ENCODE measurements around the gene GOLGA6L7. TPM values are rescaled to one million over a fixed set of nuclear protein-coding genes. Genes with fewer than 3 reads are reported as not detected.
A peak's percentile ranks its signal among the peaks of the same experiment; 100 is the strongest.

Gene GOLGA6L7
- polyA plus RNA-seq, 1 donor from 2014 or later, result not detected

DNA sequence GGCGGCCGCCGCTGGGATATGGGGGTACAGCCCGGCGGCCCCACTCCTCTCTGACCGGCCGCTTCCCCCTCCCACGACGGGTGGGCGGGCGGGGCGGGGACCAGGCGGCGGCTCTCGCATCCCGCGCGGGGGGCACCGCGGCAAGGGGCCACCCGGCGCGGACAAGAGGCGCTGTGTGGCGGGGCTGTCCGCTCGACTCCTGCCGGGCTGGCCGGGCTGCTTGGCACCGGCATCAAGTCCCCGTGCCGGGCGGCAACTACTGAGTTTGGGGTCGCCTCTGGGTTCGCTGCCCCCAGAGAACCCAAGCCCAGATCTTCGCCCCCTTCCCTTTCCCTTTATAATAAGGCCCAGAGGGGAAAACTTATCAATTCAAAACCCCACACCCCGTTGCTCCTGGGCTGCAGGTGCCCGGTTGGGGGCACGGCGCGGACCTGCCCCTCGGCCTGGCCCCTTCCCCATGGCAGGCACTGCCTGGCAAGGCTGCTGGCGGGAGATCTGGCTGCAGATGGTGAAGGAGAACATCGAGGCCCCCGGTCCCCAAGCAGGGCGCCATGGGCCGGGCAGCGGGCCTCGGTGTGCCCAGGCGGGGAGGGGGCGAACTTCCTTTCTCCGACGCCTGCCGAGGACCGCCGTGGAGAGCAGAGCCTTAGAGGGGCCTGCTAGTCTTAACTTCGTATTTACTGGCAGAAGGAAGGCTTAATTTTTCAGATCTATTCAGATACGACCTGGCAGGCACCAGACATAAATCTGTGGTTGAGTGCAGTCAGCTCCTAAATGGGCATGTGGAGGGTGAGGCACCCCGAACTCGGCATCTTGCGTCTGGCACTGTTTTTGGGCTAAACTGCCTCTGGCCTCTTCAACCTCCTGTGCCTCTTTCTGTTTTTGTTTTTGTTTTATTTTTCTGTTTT, 38.2 kb upstream of the GOLGA6L7 start:
- Histone ChIP-seq H3F3A (ENCODE audit: insufficient read depth, low read length, poor library complexity, severe bottlenecking) (no peaks in the 10 kb centered on the region), H3K9ac (ENCODE audit: low read length) (peak overlapping the region; percentile 87), H3K9me2 (ENCODE audit: insufficient read depth, low read length) (no peaks in the 10 kb centered on the region), H2AFZ (ENCODE audit: low read depth, low read length) (peak overlapping the region; percentile 4), H3K79me2 (replicated peaks; ENCODE audit: insufficient read depth, low read length) (peaks cover 33% of the 10 kb centered on the region), H3K9me3 (ENCODE audit: low read length) (no peaks in the 10 kb centered on the region), H4K20me1 (ENCODE audit: insufficient read depth) (no peaks in the 10 kb centered on the region), H3K27ac (ENCODE audit: low read length) (no peak overlapping the region), H3K27me3 (ENCODE audit: insufficient read depth, low read depth, low read length) (no peaks in the 10 kb centered on the region), H3K36me3 (ENCODE audit: insufficient read depth, low read length) (no peaks in the 10 kb centered on the region), H3K4me3 (ENCODE audit: low read length) (peak overlapping the region; percentile 86), H3K4me2 (ENCODE audit: low read length) (peak overlapping the region; percentile 68)
- TF ChIP-seq MXI1 (conservative IDR thresholded peaks at IDR 0.05; ENCODE audit: poor library complexity, severe bottlenecking) (no peak), POLR2AphosphoS5 (IDR thresholded peaks at IDR 0.05) (peak; percentile 10), SMC3 (conservative IDR thresholded peaks at IDR 0.05; ENCODE audit: poor library complexity) (no peak), TAF1 (IDR thresholded peaks at IDR 0.05; ENCODE audit: low read depth) (no peak), EZH2 (IDR thresholded peaks at IDR 0.05; ENCODE audit: borderline replicate concordance, insufficient read depth, low read length, poor library complexity, severe bottlenecking) (no peak)
- TF ChIP-seq, protein P1, sequence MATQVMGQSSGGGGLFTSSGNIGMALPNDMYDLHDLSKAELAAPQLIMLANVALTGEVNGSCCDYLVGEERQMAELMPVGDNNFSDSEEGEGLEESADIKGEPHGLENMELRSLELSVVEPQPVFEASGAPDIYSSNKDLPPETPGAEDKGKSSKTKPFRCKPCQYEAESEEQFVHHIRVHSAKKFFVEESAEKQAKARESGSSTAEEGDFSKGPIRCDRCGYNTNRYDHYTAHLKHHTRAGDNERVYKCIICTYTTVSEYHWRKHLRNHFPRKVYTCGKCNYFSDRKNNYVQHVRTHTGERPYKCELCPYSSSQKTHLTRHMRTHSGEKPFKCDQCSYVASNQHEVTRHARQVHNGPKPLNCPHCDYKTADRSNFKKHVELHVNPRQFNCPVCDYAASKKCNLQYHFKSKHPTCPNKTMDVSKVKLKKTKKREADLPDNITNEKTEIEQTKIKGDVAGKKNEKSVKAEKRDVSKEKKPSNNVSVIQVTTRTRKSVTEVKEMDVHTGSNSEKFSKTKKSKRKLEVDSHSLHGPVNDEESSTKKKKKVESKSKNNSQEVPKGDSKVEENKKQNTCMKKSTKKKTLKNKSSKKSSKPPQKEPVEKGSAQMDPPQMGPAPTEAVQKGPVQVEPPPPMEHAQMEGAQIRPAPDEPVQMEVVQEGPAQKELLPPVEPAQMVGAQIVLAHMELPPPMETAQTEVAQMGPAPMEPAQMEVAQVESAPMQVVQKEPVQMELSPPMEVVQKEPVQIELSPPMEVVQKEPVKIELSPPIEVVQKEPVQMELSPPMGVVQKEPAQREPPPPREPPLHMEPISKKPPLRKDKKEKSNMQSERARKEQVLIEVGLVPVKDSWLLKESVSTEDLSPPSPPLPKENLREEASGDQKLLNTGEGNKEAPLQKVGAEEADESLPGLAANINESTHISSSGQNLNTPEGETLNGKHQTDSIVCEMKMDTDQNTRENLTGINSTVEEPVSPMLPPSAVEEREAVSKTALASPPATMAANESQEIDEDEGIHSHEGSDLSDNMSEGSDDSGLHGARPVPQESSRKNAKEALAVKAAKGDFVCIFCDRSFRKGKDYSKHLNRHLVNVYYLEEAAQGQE (IDR thresholded peaks at IDR 0.05; ENCODE audit: borderline replicate concordance), result no peak

DNA sequence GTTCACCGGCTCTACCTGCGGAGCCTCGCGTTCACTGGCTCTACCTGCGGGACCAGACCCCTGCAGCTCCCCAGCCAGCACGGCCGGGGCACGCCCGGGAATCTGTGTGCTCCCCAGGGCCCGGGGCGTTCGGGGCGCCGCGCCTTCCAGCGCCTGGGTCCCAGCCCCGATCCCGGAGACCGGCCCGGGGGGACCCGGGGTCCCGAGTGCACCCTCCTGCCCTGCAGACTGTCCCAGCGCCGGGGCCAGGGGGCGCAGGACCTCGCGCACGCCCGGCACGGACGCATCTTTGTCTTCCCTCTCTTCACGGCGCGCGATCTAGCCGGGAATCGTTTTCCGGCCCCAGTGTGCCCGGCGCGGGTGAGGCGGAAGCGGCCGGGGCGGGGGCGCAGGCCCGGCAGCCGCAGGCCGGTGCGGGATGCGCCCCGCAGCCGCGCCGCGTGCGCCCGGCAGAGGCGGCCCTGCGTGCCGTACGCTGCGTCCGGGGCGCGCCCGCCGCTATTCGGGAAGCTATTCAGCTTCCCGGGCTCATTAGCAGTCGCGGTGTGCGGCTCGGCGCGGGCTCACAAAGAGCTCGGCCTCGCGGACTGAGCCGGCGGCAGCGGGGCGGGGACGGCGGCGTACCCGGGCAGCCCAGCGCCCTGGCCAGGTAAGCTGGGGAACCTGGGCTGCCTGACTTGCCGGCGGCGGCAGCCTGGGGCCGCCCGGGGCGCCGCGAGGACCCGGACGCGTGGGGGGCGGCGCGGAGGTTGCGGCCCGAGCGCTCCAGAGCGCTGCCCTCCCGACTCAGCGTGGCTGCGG, 37.4 kb upstream of the GOLGA6L7 start, which contains the start of gene APBA2:
Gene APBA2 (plus strand): TSS at position 345 of the 801 bp plus-strand sequence. CDS start 167,911 bp downstream, outside the sequence.
- TF ChIP-seq RAD21 (conservative IDR thresholded peaks at IDR 0.05), result peak; percentile 33
- no peak for TF ChIP-seq EZH2 (IDR thresholded peaks at IDR 0.05; ENCODE audit: borderline replicate concordance, insufficient read depth, low read length, poor library complexity, severe bottlenecking)
- peak; percentile 69 for TF ChIP-seq MXI1 (conservative IDR thresholded peaks at IDR 0.05; ENCODE audit: poor library complexity, severe bottlenecking)
- TF ChIP-seq SMC3 (conservative IDR thresholded peaks at IDR 0.05; ENCODE audit: poor library complexity), result peak; percentile 41
- peak; percentile 61 for TF ChIP-seq POLR2AphosphoS5 (IDR thresholded peaks at IDR 0.05)
- TF ChIP-seq, protein P2, sequence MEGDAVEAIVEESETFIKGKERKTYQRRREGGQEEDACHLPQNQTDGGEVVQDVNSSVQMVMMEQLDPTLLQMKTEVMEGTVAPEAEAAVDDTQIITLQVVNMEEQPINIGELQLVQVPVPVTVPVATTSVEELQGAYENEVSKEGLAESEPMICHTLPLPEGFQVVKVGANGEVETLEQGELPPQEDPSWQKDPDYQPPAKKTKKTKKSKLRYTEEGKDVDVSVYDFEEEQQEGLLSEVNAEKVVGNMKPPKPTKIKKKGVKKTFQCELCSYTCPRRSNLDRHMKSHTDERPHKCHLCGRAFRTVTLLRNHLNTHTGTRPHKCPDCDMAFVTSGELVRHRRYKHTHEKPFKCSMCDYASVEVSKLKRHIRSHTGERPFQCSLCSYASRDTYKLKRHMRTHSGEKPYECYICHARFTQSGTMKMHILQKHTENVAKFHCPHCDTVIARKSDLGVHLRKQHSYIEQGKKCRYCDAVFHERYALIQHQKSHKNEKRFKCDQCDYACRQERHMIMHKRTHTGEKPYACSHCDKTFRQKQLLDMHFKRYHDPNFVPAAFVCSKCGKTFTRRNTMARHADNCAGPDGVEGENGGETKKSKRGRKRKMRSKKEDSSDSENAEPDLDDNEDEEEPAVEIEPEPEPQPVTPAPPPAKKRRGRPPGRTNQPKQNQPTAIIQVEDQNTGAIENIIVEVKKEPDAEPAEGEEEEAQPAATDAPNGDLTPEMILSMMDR (IDR thresholded peaks at IDR 0.05; ENCODE audit: poor library complexity, severe bottlenecking), result no peak
- Histone ChIP-seq H3K9me2 (ENCODE audit: insufficient read depth, low read length) (no peaks in the 10 kb centered on the region), H3K36me3 (ENCODE audit: insufficient read depth, low read length) (no peaks in the 10 kb centered on the region), H3K4me3 (ENCODE audit: low read length) (peak within 1 kb of the TSS; percentile 86), H3K27ac (ENCODE audit: low read length) (peak within 1 kb of the TSS; percentile 61), H3K79me2 (replicated peaks; ENCODE audit: insufficient read depth, low read length) (peaks cover 29% of the 10 kb centered on the region), H3K27me3 (ENCODE audit: insufficient read depth, low read depth, low read length) (no peaks in the 10 kb centered on the region), H3K9ac (ENCODE audit: low read length) (peak within 1 kb of the TSS; percentile 87), H3K9me3 (ENCODE audit: low read length) (no peaks in the 10 kb centered on the region), H3K4me2 (ENCODE audit: low read length) (peak within 1 kb of the TSS; percentile 68), H2AFZ (ENCODE audit: low read depth, low read length) (peak within 1 kb of the TSS; percentile 79), H4K20me1 (ENCODE audit: insufficient read depth) (no peaks in the 10 kb centered on the region), H3F3A (ENCODE audit: insufficient read depth, low read length, poor library complexity, severe bottlenecking) (no peaks in the 10 kb centered on the region)
